ENCODE measurements around the gene CCDC141. TPM values are rescaled to one million over a fixed set of nuclear protein-coding genes. Genes with fewer than 3 reads are reported as not detected.
"Not testable (repeated sequence)": the region's sequence is repeated elsewhere in the genome, so short reads cannot be mapped to it uniquely, and the experiment has no call there.

CCDC141 gene, protein sequence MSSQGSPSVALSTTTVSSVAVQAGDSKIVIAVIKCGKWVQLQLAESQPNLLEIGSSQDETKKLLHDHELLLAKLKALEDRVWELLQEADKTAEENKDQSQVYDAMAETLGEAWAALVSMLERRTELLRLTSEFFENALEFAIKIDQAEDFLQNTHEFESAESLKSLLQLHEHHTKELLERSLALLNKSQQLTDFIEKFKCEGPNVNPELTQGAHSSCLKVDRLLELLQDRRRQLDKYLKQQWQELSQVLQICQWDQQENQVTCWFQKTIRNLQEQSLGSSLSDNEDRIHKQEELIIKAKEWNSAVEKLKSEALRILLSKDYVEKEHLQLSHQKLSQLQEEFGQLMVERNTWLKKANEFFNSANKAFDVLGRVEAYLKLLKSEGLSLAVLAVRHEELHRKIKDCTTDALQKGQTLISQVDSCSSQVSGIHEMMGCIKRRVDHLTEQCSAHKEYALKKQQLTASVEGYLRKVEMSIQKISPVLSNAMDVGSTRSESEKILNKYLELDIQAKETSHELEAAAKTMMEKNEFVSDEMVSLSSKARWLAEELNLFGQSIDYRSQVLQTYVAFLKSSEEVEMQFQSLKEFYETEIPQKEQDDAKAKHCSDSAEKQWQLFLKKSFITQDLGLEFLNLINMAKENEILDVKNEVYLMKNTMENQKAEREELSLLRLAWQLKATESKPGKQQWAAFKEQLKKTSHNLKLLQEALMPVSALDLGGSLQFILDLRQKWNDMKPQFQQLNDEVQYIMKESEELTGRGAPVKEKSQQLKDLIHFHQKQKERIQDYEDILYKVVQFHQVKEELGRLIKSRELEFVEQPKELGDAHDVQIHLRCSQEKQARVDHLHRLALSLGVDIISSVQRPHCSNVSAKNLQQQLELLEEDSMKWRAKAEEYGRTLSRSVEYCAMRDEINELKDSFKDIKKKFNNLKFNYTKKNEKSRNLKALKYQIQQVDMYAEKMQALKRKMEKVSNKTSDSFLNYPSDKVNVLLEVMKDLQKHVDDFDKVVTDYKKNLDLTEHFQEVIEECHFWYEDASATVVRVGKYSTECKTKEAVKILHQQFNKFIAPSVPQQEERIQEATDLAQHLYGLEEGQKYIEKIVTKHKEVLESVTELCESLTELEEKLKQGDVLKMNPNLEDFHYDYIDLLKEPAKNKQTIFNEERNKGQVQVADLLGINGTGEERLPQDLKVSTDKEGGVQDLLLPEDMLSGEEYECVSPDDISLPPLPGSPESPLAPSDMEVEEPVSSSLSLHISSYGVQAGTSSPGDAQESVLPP (N-terminal part only)
- 10 to 100 TPM; 17.0 to 19.5 TPM for total RNA-seq

DNA sequence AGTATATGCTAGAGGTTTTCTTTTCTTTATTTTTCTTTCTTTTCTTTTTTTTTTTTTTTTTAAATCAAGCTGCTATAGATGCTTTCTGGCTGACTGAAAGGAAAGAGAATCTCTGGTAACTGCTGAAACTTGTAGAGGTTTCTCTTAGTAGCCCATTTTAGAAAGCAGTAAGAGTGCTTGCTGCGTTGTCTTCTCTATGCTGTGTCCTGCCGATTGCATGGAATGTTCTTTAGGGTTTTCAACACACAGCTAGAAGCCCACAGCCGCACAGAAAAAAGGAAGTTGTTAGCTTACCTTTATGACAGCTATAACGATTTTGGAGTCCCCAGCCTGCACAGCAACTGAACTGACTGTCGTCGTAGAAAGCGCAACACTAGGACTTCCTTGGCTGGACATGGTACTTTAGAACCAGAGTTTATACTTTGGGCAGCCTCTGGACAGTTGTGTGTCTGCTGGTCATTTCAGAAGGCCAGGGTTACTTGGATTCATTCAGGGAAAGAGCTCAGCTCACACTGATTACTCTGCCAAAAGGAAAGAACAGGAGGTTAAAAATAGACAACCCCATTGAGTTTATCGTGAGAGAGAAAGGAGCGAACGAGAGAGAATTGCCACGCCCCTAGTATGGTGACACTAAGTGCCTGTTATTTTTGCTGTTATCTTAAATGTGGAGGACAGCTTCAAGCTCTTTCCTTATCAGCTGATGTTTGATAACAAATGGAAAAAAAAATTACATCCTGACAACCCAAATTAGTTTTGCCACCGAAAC, at the start of gene CCDC141:
Gene CCDC141, minus strand, starts transcription at position 592 of the 766 bp plus-strand sequence. Its CDS starts 196 bp downstream, at position 396.
- ATAC-seq: peak; percentile 80
- Mint-ChIP-seq H3K4me3 (peak within 1 kb of the TSS; percentile 85), H3K27ac (peak within 1 kb of the TSS; percentile 93), H3K36me3 (ENCODE audit: low read depth) (peaks cover 22% of the 10 kb centered on the region), H3K4me1 (ENCODE audit: low read depth) (peaks cover 60% of the 10 kb centered on the region), H3K9me3 (ENCODE audit: insufficient read depth) (peaks cover under 1% of the 10 kb centered on the region), H3K27me3 (ENCODE audit: low read depth) (no peaks in the 10 kb centered on the region)
- ChIA-PET POLR2A (interaction anchor here (0.7 to 2.0 kb wide), 5 partner anchors 16 to 73 kb away, joined by 3 to 20 read pairs (median 5); no protein-coding TSS in a partner anchor), CTCF (interaction anchor here (0.7 to 3.2 kb wide), 6 partner anchors 16 to 80 kb away, joined by 3 to 27 read pairs (median 6); no protein-coding TSS in a partner anchor)
- DNase-seq: peak; percentile 59

DNA sequence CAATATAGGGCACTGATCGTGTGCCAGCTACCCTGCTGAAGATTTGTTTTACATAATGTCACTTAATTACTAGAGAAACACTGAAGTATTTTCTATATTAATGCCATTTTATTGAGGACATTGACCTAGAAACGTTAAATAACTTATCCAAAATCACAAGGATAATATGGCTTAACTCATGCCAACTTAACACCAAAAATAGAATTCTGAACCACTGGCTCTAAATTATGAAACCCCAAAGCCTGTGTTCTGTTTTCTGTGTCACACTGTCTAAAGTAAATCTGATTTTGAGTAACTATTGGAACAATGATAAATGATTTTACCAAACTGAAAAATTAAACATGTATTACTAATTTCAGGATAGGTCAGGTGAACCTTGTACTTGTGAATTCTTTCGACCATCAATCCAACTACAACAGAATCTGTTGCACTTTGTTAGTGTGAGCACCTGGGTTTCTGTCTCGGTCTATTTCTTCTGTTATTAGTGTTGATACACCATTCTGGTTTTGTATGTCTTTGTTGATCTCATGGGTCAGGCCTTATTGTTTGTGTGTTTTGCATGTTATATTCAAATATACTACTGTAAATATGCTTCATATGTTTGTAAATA, 48.2 kb upstream of the CCDC141 start:
- peaks cover 12% of the 10 kb centered on the region for H3K9me3 Mint-ChIP-seq (ENCODE audit: insufficient read depth)
- H3K4me3 Mint-ChIP-seq: no peak overlapping the region
- no peak for ATAC-seq
- no peaks in the 10 kb centered on the region for H3K27me3 Mint-ChIP-seq (ENCODE audit: low read depth)
- H3K4me1 Mint-ChIP-seq (ENCODE audit: low read depth): peaks cover 25% of the 10 kb centered on the region
- DNase-seq: no peak
- H3K36me3 Mint-ChIP-seq (ENCODE audit: low read depth): peaks cover 3% of the 10 kb centered on the region
- H3K27ac Mint-ChIP-seq: no peak overlapping the region
- POLR2A ChIA-PET: no interaction called here
- CTCF ChIA-PET: interaction anchor here (1.3 kb wide), 1 partner anchor 8 kb away, joined by 4 read pairs; no protein-coding TSS in a partner anchor

DNA sequence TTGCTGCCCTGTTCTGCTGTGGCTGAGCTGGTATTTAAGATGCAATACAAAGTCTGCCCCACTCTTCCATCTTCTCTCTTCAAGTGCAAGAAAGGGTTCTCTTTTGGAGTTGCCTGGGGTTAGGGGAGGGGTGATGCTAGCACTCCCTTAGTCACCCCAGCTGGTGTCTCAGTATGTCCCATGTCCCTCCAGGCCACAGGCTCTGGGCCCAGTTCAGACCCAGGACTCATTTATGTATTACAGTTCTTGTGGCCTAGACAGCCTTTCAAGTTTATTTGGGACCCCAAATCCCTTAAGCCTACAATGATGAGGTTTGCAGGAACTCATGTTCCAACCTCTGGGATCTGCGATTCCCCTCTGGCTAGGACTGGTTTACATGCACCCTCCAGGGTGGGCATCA, 47.2 kb upstream of the CCDC141 start:
- Mint-ChIP-seq H3K27me3 (ENCODE audit: low read depth) (no peaks in the 10 kb centered on the region), H3K27ac (no peak overlapping the region), H3K4me3 (no peak overlapping the region), H3K4me1 (ENCODE audit: low read depth) (peaks cover 25% of the 10 kb centered on the region), H3K9me3 (ENCODE audit: insufficient read depth) (peaks cover 14% of the 10 kb centered on the region), H3K36me3 (ENCODE audit: low read depth) (peaks cover 2% of the 10 kb centered on the region)
- ChIA-PET CTCF (interaction anchor here (1.3 kb wide), 1 partner anchor 10 kb away, joined by 4 read pairs; no protein-coding TSS in a partner anchor), POLR2A (interaction anchor here (1.1 kb wide), 1 partner anchor 47 kb away, joined by 3 read pairs; the partner anchor contains the start of gene CCDC141)
- ATAC-seq (no peak), DNase-seq (no peak)

DNA sequence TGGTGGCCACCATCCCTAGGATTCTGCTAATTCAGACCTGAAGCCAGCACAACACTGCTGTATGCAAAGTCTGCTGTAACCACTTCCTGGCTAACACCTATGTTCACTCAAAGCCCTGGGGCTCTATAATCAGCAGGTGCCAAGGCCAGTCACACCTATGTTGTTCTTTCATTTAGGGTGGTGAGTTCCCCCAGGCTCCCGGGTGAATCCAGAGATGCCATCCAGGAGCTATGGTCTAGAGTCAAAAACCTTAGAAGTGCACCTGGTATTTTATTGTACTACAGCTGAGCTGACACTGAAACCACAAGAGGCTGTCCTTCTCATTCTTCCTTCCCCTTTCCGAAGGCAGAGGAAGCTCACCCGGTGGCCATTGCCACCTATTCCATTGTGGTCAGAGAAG, 46.2 kb upstream of the CCDC141 start:
- no peak overlapping the region for H3K4me3 Mint-ChIP-seq
- POLR2A ChIA-PET: interaction anchor here (1.1 kb wide), 1 partner anchor 46 kb away, joined by 3 read pairs; the partner anchor contains the start of gene CCDC141
- H3K4me1 Mint-ChIP-seq (ENCODE audit: low read depth): peaks cover 25% of the 10 kb centered on the region
- CTCF ChIA-PET: no interaction called here
- peaks cover 3% of the 10 kb centered on the region for H3K36me3 Mint-ChIP-seq (ENCODE audit: low read depth)
- H3K27ac Mint-ChIP-seq: peak overlapping the region; percentile 64
- peaks cover 14% of the 10 kb centered on the region for H3K9me3 Mint-ChIP-seq (ENCODE audit: insufficient read depth)
- ATAC-seq: peak; percentile 94
- no peaks in the 10 kb centered on the region for H3K27me3 Mint-ChIP-seq (ENCODE audit: low read depth)
- peak; percentile 57 for DNase-seq

DNA sequence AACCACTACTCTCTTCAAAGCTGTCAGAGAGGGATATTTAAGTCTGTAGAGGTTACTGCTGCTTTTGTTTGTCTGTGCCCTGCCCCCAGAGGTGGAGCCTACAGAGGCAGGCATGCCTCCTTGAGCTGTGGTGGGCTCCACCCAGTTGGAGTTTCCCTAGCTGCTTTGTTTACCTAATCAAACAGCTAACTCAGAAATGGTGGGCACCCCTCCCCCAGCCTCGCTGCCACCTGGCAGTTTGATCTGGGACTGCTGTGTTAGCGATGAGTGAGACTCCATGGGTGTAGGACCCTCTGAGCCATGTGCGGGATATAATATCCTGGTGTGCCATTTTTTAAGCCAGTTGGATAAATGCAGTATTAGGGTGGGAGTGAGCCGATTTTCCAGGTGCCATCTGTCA, 43.0 kb upstream of the CCDC141 start:
- H3K27ac Mint-ChIP-seq; H3K4me3 Mint-ChIP-seq; H3K27me3 Mint-ChIP-seq (ENCODE audit: low read depth); DNase-seq; H3K36me3 Mint-ChIP-seq (ENCODE audit: low read depth); ATAC-seq; POLR2A ChIA-PET: not testable (repeated sequence)
- peaks cover 19% of the 10 kb centered on the region for H3K9me3 Mint-ChIP-seq (ENCODE audit: insufficient read depth)
- H3K4me1 Mint-ChIP-seq (ENCODE audit: low read depth): peaks cover 25% of the 10 kb centered on the region
- CTCF ChIA-PET: interaction anchor here (1.8 kb wide), 1 partner anchor 73 kb away, joined by 4 read pairs; no protein-coding TSS in a partner anchor

DNA sequence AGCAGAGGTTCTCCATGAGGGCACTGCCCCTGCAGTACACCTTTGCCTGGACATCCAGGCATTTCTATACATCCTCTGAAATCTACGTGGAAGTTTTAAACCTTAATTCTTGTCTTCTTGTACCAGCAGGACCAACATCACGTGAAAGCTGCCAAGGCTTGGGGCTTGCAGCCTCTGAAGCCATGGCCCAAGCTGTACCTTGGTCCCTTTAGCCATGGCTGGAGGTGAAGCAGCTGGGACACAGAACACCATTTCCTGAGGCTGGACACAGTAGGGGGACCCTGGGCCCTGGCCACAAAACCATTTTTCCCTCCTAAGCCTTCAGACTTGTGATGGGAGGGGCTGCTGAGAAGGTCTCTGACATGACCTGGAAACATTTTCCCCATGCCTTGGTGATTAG, 32.8 kb upstream of the CCDC141 start:
- ChIA-PET CTCF (interaction anchor here (1.3 kb wide), 1 partner anchor 11 kb away, joined by 3 read pairs; no protein-coding TSS in a partner anchor), POLR2A (no interaction called here)
- H3K27me3 Mint-ChIP-seq (ENCODE audit: low read depth): no peaks in the 10 kb centered on the region
- H3K9me3 Mint-ChIP-seq (ENCODE audit: insufficient read depth): peaks cover 8% of the 10 kb centered on the region
- no peak for DNase-seq
- H3K4me1 Mint-ChIP-seq (ENCODE audit: low read depth): no peaks in the 10 kb centered on the region
- no peak overlapping the region for H3K27ac Mint-ChIP-seq
- no peak for ATAC-seq
- H3K4me3 Mint-ChIP-seq: no peak overlapping the region
- peaks cover 6% of the 10 kb centered on the region for H3K36me3 Mint-ChIP-seq (ENCODE audit: low read depth)

DNA sequence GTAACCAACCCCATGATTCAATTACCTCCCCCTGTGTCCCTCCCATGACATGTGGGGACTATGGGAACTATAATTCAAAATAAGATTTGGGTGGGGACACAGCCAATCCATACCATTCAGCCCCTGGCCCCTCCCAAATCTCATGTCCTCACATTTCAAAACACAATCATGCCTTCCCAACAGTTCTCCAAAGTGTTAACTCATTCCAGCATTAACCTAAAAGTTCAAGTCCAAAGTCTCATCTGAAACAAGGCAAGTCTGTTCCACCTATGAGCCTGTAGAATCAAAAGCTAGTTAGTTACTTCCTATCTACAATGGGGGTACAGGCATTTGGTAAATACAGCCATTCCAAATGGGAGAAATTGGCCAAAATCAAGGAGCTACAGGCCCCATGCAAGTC, 32.0 kb upstream of the CCDC141 start:
- no peaks in the 10 kb centered on the region for H3K27me3 Mint-ChIP-seq (ENCODE audit: low read depth)
- no peak for DNase-seq
- ATAC-seq: no peak
- H3K27ac Mint-ChIP-seq: no peak overlapping the region
- H3K4me3 Mint-ChIP-seq: no peak overlapping the region
- H3K9me3 Mint-ChIP-seq (ENCODE audit: insufficient read depth): peaks cover 13% of the 10 kb centered on the region
- POLR2A ChIA-PET: no interaction called here
- no peaks in the 10 kb centered on the region for H3K4me1 Mint-ChIP-seq (ENCODE audit: low read depth)
- peaks cover 11% of the 10 kb centered on the region for H3K36me3 Mint-ChIP-seq (ENCODE audit: low read depth)
- CTCF ChIA-PET: interaction anchor here (1.3 kb wide), 1 partner anchor 10 kb away, joined by 3 read pairs; no protein-coding TSS in a partner anchor

DNA sequence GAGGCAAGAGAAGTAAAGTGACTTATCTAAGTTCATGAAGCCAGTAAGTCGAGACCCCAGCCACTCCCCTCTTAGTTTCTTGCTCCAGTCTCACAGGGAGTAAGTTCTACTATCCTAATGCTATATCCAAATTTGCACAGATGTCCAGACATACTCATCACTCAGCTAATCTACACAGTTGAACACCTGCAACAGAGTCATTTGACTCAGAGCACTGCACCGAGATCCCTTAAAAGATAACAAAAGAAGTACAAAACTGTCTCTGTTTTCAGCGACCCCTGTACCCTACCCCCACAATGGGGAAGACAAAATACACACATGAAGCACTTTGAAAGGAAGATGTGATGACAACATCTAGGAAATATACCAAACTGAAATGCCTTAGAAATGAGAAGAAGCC, 22.6 kb upstream of the CCDC141 start:
- H3K9me3 Mint-ChIP-seq (ENCODE audit: insufficient read depth): peaks cover 5% of the 10 kb centered on the region
- ATAC-seq (no peak), DNase-seq (no peak)
- H3K4me1 Mint-ChIP-seq (ENCODE audit: low read depth): no peaks in the 10 kb centered on the region
- no peak overlapping the region for H3K4me3 Mint-ChIP-seq
- H3K27me3 Mint-ChIP-seq (ENCODE audit: low read depth): no peaks in the 10 kb centered on the region
- H3K36me3 Mint-ChIP-seq (ENCODE audit: low read depth): peaks cover 9% of the 10 kb centered on the region
- ChIA-PET POLR2A (no interaction called here), CTCF (interaction anchor here (1.6 kb wide), 1 partner anchor 10 kb away, joined by 3 read pairs; no protein-coding TSS in a partner anchor)
- H3K27ac Mint-ChIP-seq: no peak overlapping the region

DNA sequence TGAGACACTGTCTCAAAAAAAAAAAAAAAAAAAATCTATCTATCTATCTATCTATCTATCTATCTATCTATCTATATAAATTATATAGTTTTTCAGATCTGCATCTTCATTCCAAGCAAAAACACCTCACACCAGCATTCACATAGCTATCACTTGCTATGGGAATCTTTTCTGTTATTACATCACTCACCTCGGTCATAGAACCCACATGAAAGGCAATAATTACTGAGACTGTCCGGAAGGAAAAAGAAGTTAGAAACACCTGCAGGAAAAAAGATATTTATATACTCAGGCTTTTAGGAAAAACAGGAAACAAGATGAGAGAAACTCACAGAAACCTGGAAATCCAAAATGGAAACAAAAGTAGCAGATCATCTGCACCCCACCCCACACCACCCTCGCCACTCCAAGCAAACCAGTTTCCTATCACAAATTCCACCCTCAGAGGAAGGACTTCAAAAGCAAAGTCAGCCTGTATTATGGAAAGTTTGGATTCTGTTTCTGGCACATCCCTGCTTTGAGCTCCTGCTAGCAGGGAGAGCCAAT, 21.9 kb upstream of the CCDC141 start:
- Mint-ChIP-seq H3K27ac (no peak overlapping the region), H3K4me3 (no peak overlapping the region), H3K36me3 (ENCODE audit: low read depth) (peaks cover 3% of the 10 kb centered on the region), H3K4me1 (ENCODE audit: low read depth) (no peaks in the 10 kb centered on the region), H3K9me3 (ENCODE audit: insufficient read depth) (no peaks in the 10 kb centered on the region), H3K27me3 (ENCODE audit: low read depth) (no peaks in the 10 kb centered on the region)
- POLR2A ChIA-PET: interaction anchor here (0.6 kb wide), 1 partner anchor 1260 kb away, joined by 3 read pairs; no protein-coding TSS in a partner anchor
- no peak for ATAC-seq
- CTCF ChIA-PET: interaction anchor here (1.6 kb wide), 1 partner anchor 10 kb away, joined by 3 read pairs; no protein-coding TSS in a partner anchor
- DNase-seq: no peak

DNA sequence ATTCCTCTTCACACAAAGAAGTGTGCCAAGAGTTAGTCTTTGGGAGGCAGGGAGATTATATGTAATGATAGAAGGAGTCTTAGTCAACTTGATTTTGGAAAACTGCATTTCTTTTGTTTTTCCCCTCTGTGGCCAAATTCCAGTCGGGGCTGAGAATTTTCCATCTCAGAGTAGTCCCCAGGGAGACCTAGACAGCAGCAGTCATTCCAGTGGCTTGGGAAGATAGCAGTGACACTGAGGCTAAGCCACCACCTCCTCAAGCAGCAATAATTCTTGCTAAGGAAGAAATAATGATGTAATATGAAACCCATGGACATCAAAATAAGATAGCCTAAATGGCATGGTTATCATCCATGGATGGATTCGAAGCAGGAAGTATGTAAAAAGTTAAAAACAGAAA, 21.0 kb upstream of the CCDC141 start:
- POLR2A ChIA-PET: interaction anchor here (0.6 kb wide), 2 partner anchors 248 to 1259 kb away, joined by 3 to 4 read pairs; no protein-coding TSS in a partner anchor
- ATAC-seq: no peak
- CTCF ChIA-PET: interaction anchor here (0.6 to 1.0 kb wide), 2 partner anchors 59 to 275 kb away, joined by 3 read pairs; no protein-coding TSS in a partner anchor
- Mint-ChIP-seq H3K27ac (no peak overlapping the region), H3K27me3 (ENCODE audit: low read depth) (no peaks in the 10 kb centered on the region), H3K36me3 (ENCODE audit: low read depth) (peaks cover under 1% of the 10 kb centered on the region), H3K4me1 (ENCODE audit: low read depth) (no peaks in the 10 kb centered on the region), H3K4me3 (no peak overlapping the region), H3K9me3 (ENCODE audit: insufficient read depth) (peaks cover under 1% of the 10 kb centered on the region)
- no peak for DNase-seq

All from activated CD8-positive, alpha-beta T cell treated with anti-CD3 and anti-CD28 coated beads, Interleukin-2, amount 10 ng/mL, durations not matched to agents 7 days and 5 days (primary cell).